Kidney (tissue), 14 donors: ENCODE data around the gene YIF1A. TPM values are rescaled to one million over a fixed set of nuclear protein-coding genes. Genes with fewer than 3 reads are reported as not detected.

Experiments used
- DNase-seq, 5 donors: peaks; one replicate each; pipeline ENCODE4 v3.0.0-alpha.2; 2013 to 2020
- FAIRE-seq: peaks from 2 replicates; lab custom pipeline; 2012; peaks lifted over from hg19 to GRCh38; lab: Jason Lieb, UNC
- H3K27ac ChIP-seq, 2 donors: one replicate each; pipeline ENCODE4 v1.7.0; 2013; ENCODE audit warnings: low read depth in 2 of 2, low read length in 2 of 2, inconsistent platforms in 1 of 2
- H3K27me3 ChIP-seq: one replicate; pipeline ENCODE4 v1.7.1; 2013; ENCODE audit warnings: low read length, inconsistent platforms; ENCODE audit not compliant: control insufficient read depth, insufficient read depth
- H3K36me3 ChIP-seq, 3 donors: one replicate each; pipeline versions ENCODE4 v1.7.0 to v1.7.1; 2013; ENCODE audit warnings: low read length in 3 of 3, control low read depth in 1 of 3, inconsistent platforms in 1 of 3; ENCODE audit not compliant: insufficient read depth in 3 of 3, control insufficient read depth in 2 of 3
- H3K4me1 ChIP-seq, 3 donors: one replicate each; pipeline versions ENCODE4 v1.7.0 to v1.7.1; 2013; ENCODE audit warnings: low read length in 3 of 3, inconsistent platforms in 1 of 3, low read depth in 1 of 3; ENCODE audit not compliant: control insufficient read depth in 2 of 3, insufficient read depth in 2 of 3
- H3K4me3 ChIP-seq, 3 donors: one replicate each; pipeline versions ENCODE4 v1.7.0 to v1.8.1; 2013; ENCODE audit warnings: low read length in 3 of 3, control low read depth in 1 of 3, inconsistent platforms in 1 of 3
- H3K9ac ChIP-seq, 3 donors: one replicate each; pipeline versions ENCODE4 v1.7.0 to v1.7.1; 2013; ENCODE audit warnings: low read length in 3 of 3, control low read depth in 1 of 3, inconsistent platforms in 1 of 3
- H3K9me3 ChIP-seq, 3 donors: one replicate each; pipeline versions ENCODE4 v1.7.0 to v1.7.1; 2013; ENCODE audit warnings: low read length in 3 of 3, control low read depth in 1 of 3, inconsistent platforms in 1 of 3; ENCODE audit not compliant: control insufficient read depth in 2 of 3, insufficient read depth in 1 of 3
- intact Hi-C: fragments of 100-400 bp; cut with DNase I; formaldehyde crosslinking; loops from one replicate; pipeline ENCODE4 v1.11.1; 2022
- polyA plus RNA-seq: library from polyadenylated mRNA; stranded (reverse); fragments of 350-450 nt; fragmentation: Illumina TruSeq; extraction: RNeasy Lipid Tissue Mini Kit (QIAGEN cat#74804); gene quantifications from one replicate; pipeline ENCODE4 v1.2.3, GENCODE V29; 2014; ENCODE audit warnings: low read depth, low replicate concordance; ENCODE audit not compliant: insufficient read depth
- total RNA-seq: library from RNA; stranded (reverse); fragmentation: NEBNext Ultra II Directional; extraction: Animal tissue kit (Norgen Biotek cat#: 25700); gene quantifications from one replicate; pipeline ENCODE4 v1.2.1, GENCODE V29; 2021
- TF ChIP-seq, protein P1 (sequence below): IDR thresholded peaks from 3 replicates; pipeline ENCODE4 v1.5.1; 2012; ENCODE audit warnings: mild to moderate bottlenecking, moderate library complexity, borderline replicate concordance; ENCODE audit not compliant: insufficient read depth; ENCODE audit errors: extremely low read depth
- donor health status: control.
- donor health status: control.
- donor health status: control.
- donor health status: control.
- donor health status: control.
- donor health status: DM: yes; HTN: yes; CAD: no.
- donor health status: Normal renal cell carcinoma (clear cell type).

YIF1A gene
- total and polyA plus RNA-seq, 2 donors from 2014 or later: 92.1 to 115 TPM

GRCh38 chr11:66333896-66334604 lies 45.1 kb upstream of the YIF1A start:
- peak in 2 of 5 donors; percentile 33 to 61 for DNase-seq
- Histone ChIP-seq H3K9me3 (no peaks in the 10 kb centered on the region), H3K27ac (no peak overlapping the region), H3K4me3 (no peak overlapping the region), H3K27me3 (no peaks in the 10 kb centered on the region), H3K36me3 (peaks cover 0 to 2% (median 0%) of the 10 kb centered on the region in 3 donors), H3K9ac (no peak overlapping the region), H3K4me1 (peaks cover 0 to 8% (median 2%) of the 10 kb centered on the region in 3 donors)
- TF ChIP-seq, protein P1, sequence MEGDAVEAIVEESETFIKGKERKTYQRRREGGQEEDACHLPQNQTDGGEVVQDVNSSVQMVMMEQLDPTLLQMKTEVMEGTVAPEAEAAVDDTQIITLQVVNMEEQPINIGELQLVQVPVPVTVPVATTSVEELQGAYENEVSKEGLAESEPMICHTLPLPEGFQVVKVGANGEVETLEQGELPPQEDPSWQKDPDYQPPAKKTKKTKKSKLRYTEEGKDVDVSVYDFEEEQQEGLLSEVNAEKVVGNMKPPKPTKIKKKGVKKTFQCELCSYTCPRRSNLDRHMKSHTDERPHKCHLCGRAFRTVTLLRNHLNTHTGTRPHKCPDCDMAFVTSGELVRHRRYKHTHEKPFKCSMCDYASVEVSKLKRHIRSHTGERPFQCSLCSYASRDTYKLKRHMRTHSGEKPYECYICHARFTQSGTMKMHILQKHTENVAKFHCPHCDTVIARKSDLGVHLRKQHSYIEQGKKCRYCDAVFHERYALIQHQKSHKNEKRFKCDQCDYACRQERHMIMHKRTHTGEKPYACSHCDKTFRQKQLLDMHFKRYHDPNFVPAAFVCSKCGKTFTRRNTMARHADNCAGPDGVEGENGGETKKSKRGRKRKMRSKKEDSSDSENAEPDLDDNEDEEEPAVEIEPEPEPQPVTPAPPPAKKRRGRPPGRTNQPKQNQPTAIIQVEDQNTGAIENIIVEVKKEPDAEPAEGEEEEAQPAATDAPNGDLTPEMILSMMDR: no peak
- intact Hi-C loops: no loop called here
- no peak for FAIRE-seq

GRCh38 chr11:66333220-66333877 lies 44.4 kb upstream of the YIF1A start:
- intact Hi-C loops: no loop called here
- FAIRE-seq: no peak
- Histone ChIP-seq H3K9ac (no peak overlapping the region), H3K4me1 (peaks cover 2 to 13% (median 4%) of the 10 kb centered on the region in 3 donors), H3K36me3 (no peaks in the 10 kb centered on the region), H3K4me3 (no peak overlapping the region), H3K27ac (no peak overlapping the region), H3K27me3 (no peaks in the 10 kb centered on the region), H3K9me3 (no peaks in the 10 kb centered on the region)
- DNase-seq: peak in 1 of 5 donors; percentile 51
- TF ChIP-seq, protein P1: no peak

- TF ChIP-seq, protein P1: no peak
- FAIRE-seq: no peak
Observed at GRCh38 chr11:66332371-66333219, 43.7 kb upstream of the YIF1A start.

More at GRCh38 chr11:66332371-66333219, 43.7 kb upstream of the YIF1A start:
- Histone ChIP-seq H3K9me3 (no peaks in the 10 kb centered on the region), H3K27ac (no peak overlapping the region), H3K27me3 (no peaks in the 10 kb centered on the region), H3K4me3 (no peak overlapping the region), H3K9ac (no peak overlapping the region), H3K4me1 (peaks cover 2 to 20% (median 11%) of the 10 kb centered on the region in 3 donors), H3K36me3 (no peaks in the 10 kb centered on the region)
- DNase-seq: peak in 1 of 5 donors; percentile 45
- intact Hi-C loops: no loop called here
